ENCODE results near the gene MFSD6L.
A peak's percentile ranks its signal among the peaks of the same experiment; 100 is the strongest.

MFSD6L gene

GRCh38 chr17:8800656-8801055 lies 1.5 kb upstream of the MFSD6L start:
- TF ChIP-seq Cebpa-rat (IDR thresholded peaks at IDR 0.05) = no peak
- Histone ChIP-seq H3K9ac (no peak overlapping the region), H3K36me3 (peaks cover 0 to 88% (median 17%) of the 10 kb centered on the region in 11 experiments; a peak in 12 of 22 replicates), H3K9me3 (replicated peaks in 1 of 11) (no peaks in the 10 kb centered on the region), H3K27me3 (no peaks in the 10 kb centered on the region), H3K4me3 (no peak overlapping the region), H3K4me2 (no peak overlapping the region), H4K20me1 (peaks cover 0 to 5% (median 0%) of the 10 kb centered on the region in 11 experiments; a peak in 3 of 22 replicates), H3K4me1 (peaks cover 0 to 19% (median 0%) of the 10 kb centered on the region in 10 experiments; a peak in 6 of 20 replicates), H3K27ac (no peak overlapping the region)

GRCh38 chr17:8799570-8800212 lies 526 bp upstream of the MFSD6L start:
- H3K4me3 ChIP-seq = no peak overlapping the region
- H4K20me1 ChIP-seq = peaks cover 0 to 5% (median 0%) of the 10 kb centered on the region in 11 experiments; a peak in 3 of 22 replicates
- H3K27ac ChIP-seq = no peak overlapping the region
- H3K27me3 ChIP-seq = no peaks in the 10 kb centered on the region
- no peak for TF ChIP-seq Cebpa-rat (IDR thresholded peaks at IDR 0.05)
- H3K9ac ChIP-seq = no peak overlapping the region
- peaks cover 0 to 21% (median 5%) of the 10 kb centered on the region in 10 experiments; a peak in 15 of 20 replicates for H3K4me1 ChIP-seq
- no peak overlapping the region for H3K4me2 ChIP-seq
- H3K36me3 ChIP-seq = peaks cover 0 to 79% (median 17%) of the 10 kb centered on the region in 11 experiments; a peak in 12 of 22 replicates
- 0 out of 22 replicates have a peak, but pooled peaks cover 0 to 4% (median 0%) of the 10 kb centered on the region in 11 experiments for H3K9me3 ChIP-seq (replicated peaks in 1 of 11)

- no peak overlapping the region for H3K4me2 ChIP-seq
- peaks cover 0 to 65% (median 9%) of the 10 kb centered on the region in 11 experiments; a peak in 11 of 22 replicates for H3K36me3 ChIP-seq
- no peaks in the 10 kb centered on the region for H3K27me3 ChIP-seq
- H3K4me1 ChIP-seq = peaks cover 0 to 35% (median 18%) of the 10 kb centered on the region in 10 experiments; a peak in 16 of 20 replicates
- H3K4me3 ChIP-seq = no peak overlapping the region
- H3K9ac ChIP-seq = no peak overlapping the region
- peaks cover 0 to 4% (median 0%) of the 10 kb centered on the region in 11 experiments; a peak in 2 of 22 replicates for H4K20me1 ChIP-seq
- no peak for TF ChIP-seq Cebpa-rat (IDR thresholded peaks at IDR 0.05)
- peaks cover 0 to 4% (median 0%) of the 10 kb centered on the region in 11 experiments; a peak in 1 of 22 replicates for H3K9me3 ChIP-seq (replicated peaks in 1 of 11)
- H3K27ac ChIP-seq = no peak overlapping the region
Measured at GRCh38 chr17:8798176-8798845, 854 bp downstream of the MFSD6L start.

GRCh38 chr17:8797621-8798175 lies 1.5 kb downstream of the MFSD6L start:
- H3K27ac ChIP-seq = no peak overlapping the region
- H3K9me3 ChIP-seq (replicated peaks in 1 of 11) = peaks cover 0 to 8% (median 2%) of the 10 kb centered on the region in 11 experiments; a peak in 12 of 22 replicates
- H3K27me3 ChIP-seq = no peaks in the 10 kb centered on the region
- peaks cover 0 to 37% (median 18%) of the 10 kb centered on the region in 10 experiments; a peak in 16 of 20 replicates for H3K4me1 ChIP-seq
- H3K4me3 ChIP-seq = no peak overlapping the region
- no peak overlapping the region for H3K4me2 ChIP-seq
- no peak overlapping the region for H3K9ac ChIP-seq
- H4K20me1 ChIP-seq = no peaks in the 10 kb centered on the region; a peak in 1 of 22 replicates
- no peak for TF ChIP-seq Cebpa-rat (IDR thresholded peaks at IDR 0.05)
- H3K36me3 ChIP-seq = peaks cover 0 to 59% (median 3%) of the 10 kb centered on the region in 11 experiments; a peak in 11 of 22 replicates

GRCh38 chr17:8794636-8795035 lies 4.5 kb downstream of the MFSD6L start:
- TF ChIP-seq Cebpa-rat (IDR thresholded peaks at IDR 0.05) = no peak
- H3K27me3 ChIP-seq = no peaks in the 10 kb centered on the region

GRCh38 chr17:8793649-8794048 lies 5.5 kb downstream of the MFSD6L start:
- TF ChIP-seq Cebpa-rat (IDR thresholded peaks at IDR 0.05) = no peak
- Histone ChIP-seq H3K4me2 (peak overlapping the region in 6 of 11 experiments; percentile 32 to 68 (median 58); a peak in 10 of 22 replicates), H3K4me1 (peaks cover 0 to 58% (median 26%) of the 10 kb centered on the region in 10 experiments; a peak in 17 of 20 replicates), H3K4me3 (no peak overlapping the region), H3K27ac (peak overlapping the region in 7 of 11 experiments; percentile 1 to 71 (median 56); a peak in 11 of 22 replicates), H3K9me3 (replicated peaks in 1 of 11) (peaks cover 13 to 25% (median 18%) of the 10 kb centered on the region in 11 experiments), H3K36me3 (peaks cover 0 to 23% (median 0%) of the 10 kb centered on the region in 11 experiments; a peak in 9 of 22 replicates), H3K27me3 (no peaks in the 10 kb centered on the region), H4K20me1 (no peaks in the 10 kb centered on the region), H3K9ac (peak overlapping the region in 1 of 11 experiments; percentile 34; a peak in 3 of 22 replicates)

More at GRCh38 chr17:8794636-8795035, 4.5 kb downstream of the MFSD6L start:
- Histone ChIP-seq H3K36me3 (peaks cover 0 to 28% (median 0%) of the 10 kb centered on the region in 11 experiments; a peak in 9 of 22 replicates), H3K4me1 (peaks cover 0 to 58% (median 26%) of the 10 kb centered on the region in 10 experiments; a peak in 17 of 20 replicates), H4K20me1 (no peaks in the 10 kb centered on the region), H3K27ac (peak overlapping the region in 6 of 11 experiments; percentile 20 to 71 (median 58); a peak in 8 of 22 replicates), H3K4me3 (no peak overlapping the region), H3K9ac (no peak overlapping the region), H3K9me3 (replicated peaks in 1 of 11) (peaks cover 13 to 25% (median 18%) of the 10 kb centered on the region in 11 experiments), H3K4me2 (peak overlapping the region in 10 of 11 experiments; percentile 1 to 68 (median 44); a peak in 14 of 22 replicates)

GRCh38 chr17:8792646-8793045 lies 6.5 kb downstream of the MFSD6L start:
- H4K20me1 ChIP-seq = no peaks in the 10 kb centered on the region
- peaks cover 0 to 13% (median 0%) of the 10 kb centered on the region in 11 experiments; a peak in 9 of 22 replicates for H3K36me3 ChIP-seq
- no peak overlapping the region for H3K27ac ChIP-seq
- H3K4me2 ChIP-seq = no peak overlapping the region
- peaks cover 0 to 58% (median 26%) of the 10 kb centered on the region in 10 experiments; a peak in 17 of 20 replicates for H3K4me1 ChIP-seq
- no peak overlapping the region for H3K9ac ChIP-seq
- no peaks in the 10 kb centered on the region for H3K27me3 ChIP-seq
- no peak for TF ChIP-seq Cebpa-rat (IDR thresholded peaks at IDR 0.05)
- H3K4me3 ChIP-seq = no peak overlapping the region
- peaks cover 13 to 25% (median 18%) of the 10 kb centered on the region in 11 experiments for H3K9me3 ChIP-seq (replicated peaks in 1 of 11)

- H3K36me3 ChIP-seq = peaks cover 0 to 6% (median 0%) of the 10 kb centered on the region in 11 experiments; a peak in 6 of 22 replicates
- TF ChIP-seq Cebpa-rat (IDR thresholded peaks at IDR 0.05) = no peak
- H3K9ac ChIP-seq = no peak overlapping the region
- H3K4me3 ChIP-seq = no peak overlapping the region; a peak in 1 of 20 replicates
- H3K9me3 ChIP-seq (replicated peaks in 1 of 11) = peaks cover 13 to 25% (median 18%) of the 10 kb centered on the region in 11 experiments
- no peaks in the 10 kb centered on the region for H3K27me3 ChIP-seq
- H4K20me1 ChIP-seq = no peaks in the 10 kb centered on the region
- H3K4me2 ChIP-seq = no peak overlapping the region; a peak in 1 of 22 replicates
- H3K27ac ChIP-seq = no peak overlapping the region; a peak in 1 of 22 replicates
- H3K4me1 ChIP-seq = peaks cover 0 to 58% (median 26%) of the 10 kb centered on the region in 10 experiments; a peak in 17 of 20 replicates
Measured at GRCh38 chr17:8791910-8792270, 7.3 kb downstream of the MFSD6L start.
